NCI-H1436 treated with DMSO at 0.1 percent for 48 hours (cell line): ENCODE results near the gene SIAH2.
"Not testable (repeated sequence)": the region's sequence is repeated elsewhere in the genome, so short reads cannot be mapped to it uniquely, and the experiment has no call there.

Experiments
- DNase-seq: peaks from one replicate; lab custom pipeline; 2025; lab: John Stamatoyannopoulos, UW

Gene SIAH2, protein sequence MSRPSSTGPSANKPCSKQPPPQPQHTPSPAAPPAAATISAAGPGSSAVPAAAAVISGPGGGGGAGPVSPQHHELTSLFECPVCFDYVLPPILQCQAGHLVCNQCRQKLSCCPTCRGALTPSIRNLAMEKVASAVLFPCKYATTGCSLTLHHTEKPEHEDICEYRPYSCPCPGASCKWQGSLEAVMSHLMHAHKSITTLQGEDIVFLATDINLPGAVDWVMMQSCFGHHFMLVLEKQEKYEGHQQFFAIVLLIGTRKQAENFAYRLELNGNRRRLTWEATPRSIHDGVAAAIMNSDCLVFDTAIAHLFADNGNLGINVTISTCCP

DNA sequence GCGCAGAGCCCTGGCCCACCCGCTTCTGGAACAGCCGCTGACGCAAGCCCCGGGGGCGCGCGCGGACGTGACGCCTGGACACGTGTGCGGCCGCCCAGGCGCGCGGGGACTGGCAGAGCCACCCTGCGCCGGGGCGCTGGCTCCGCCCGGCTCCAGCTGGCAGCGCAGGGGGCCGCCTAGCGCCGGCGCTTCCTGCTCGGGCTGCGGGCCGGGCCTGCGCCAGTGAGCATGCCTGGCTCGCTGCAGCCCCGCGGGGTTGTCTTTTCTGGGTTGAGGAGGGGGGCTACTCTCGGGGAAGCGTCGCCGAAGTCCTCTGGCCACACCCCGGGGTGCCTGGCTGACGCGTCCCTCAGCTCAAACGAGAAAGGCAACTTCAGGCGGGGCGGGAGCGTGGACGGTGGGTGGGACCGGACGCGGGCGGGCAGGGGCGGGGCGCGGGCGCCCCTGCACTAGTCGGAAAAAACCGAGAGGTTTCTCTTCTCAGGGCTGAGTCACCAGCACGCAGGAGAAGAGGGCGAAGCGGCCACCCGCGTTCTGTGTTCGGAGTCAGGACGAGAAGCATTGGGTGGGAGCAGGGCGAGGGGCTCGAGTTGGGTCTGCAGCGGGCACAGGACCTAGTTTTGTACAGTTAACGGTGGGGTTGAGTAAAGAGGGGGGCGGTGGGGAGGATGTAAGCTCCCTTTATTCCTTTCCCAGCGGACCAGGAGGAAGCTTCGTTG is at the start of gene SIAH2:
SIAH2 (minus strand) TSS at position 48 of the 719 bp plus-strand sequence. CDS start 320 bp downstream, outside the sequence.
- DNase-seq = peak; percentile 82

DNA sequence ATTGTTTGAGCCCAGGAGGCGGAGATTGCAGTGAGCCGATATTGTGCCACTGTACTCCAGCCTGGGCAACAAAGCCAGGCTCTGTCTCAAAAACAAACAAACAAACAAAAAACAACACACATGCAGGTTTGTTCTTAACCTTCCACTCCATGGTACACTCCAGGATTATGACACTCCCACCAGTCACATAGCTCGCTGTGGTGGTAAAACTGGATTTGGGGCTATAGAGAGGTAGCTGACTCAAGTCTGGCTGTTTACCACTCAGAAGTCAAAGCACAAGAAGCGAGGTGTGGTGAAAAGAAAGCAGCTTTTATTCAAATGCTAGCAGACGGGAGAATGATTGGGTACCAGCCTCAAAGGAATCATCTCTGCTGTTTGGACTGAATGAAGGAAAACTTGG is 49.0 kb upstream of the SIAH2 start:
- DNase-seq = no peak

DNA sequence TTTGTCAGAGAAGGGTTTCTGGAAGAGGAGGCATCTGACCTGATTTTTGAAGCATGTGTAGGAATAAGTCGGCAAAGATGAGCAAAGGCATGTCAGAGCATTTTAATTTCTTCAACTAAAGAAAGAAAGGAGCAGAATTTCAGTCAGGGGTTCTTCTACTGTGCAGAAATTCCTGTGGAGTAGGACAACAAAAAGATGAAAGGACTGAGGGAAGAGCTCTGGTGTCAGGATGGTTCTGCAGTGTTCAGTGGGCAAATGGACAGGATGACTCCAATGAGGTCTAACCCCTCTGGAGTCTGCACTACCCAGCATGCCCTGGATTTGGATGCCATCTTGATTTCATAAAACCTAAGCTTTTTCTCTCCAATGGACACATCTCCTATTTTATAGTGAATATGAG is 47.7 kb upstream of the SIAH2 start:
- DNase-seq = no peak

DNA sequence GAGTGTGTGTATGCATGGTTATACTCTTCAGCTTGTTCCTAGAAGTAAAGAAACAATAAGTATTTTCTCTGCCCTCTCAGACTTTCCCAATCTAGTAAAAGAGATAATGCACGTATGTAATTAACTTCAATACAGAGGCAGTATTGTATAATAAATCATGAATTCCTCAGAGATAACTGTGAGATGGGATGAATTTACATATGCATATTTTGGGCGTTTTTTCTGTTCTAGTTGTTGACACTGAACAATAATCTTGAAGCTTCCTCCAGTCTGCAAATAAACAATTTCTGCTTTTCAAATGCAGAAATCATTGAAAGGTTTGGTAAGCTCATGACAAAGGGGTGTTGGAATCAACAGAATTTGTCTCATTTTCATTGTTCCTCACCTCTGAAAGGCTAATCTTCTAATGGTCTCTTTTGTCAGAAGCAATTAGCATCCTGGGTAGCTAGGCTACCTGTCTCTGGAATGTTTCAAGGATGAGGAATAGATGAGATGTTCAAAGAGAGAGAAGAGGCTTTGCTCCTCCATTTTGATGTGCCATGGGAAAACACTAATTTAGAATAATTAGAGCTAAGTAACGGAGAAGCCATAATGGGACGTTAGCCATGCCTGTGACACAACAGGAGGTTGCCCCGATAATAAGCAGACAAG is 43.3 kb upstream of the SIAH2 start:
- no peak for DNase-seq

DNA sequence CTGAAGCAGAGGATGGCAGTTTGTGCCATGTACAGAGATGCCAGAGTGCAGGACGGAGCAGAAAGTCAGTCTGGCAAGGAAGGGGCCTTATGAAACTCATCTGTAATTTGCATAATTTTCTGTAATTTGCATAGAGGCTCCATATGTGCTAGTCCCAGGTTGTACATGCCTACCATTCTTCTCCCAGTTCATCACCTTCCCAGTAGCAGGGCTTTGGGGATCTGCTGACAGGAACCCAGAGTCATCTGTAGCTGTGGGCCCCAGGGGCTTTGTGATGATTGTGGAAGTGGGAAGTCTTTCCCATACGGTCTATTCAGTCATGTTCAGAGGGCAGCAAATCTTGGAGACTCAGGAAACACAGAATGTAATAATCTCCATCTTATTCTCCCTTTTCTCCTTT is 42.4 kb upstream of the SIAH2 start:
- DNase-seq = no peak

DNA sequence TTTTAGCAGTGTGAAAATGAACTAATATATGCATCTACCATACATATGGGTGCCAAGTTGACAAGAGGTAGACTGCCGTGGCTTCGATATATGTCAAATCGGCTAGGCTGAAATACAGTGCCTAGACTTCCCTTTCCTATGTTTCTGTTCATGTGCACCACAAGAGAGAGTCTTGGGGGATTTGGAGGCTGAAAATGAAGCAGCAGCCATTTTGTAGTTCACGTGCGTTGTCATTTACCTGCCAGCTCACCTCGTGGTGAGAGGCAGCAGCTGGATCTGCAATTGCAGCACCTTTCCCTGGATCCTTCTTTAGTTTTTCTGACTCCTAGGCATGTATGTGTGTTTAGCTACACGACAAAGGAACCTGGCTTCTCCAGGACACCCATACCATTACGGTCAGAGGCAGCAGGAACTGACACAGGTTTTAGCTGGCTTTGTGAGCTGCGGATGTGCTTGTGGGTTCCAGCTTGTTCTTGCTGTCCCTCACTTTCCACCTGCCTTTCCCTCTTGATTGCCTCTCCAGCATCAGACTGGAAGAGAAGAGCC is 40.5 kb upstream of the SIAH2 start:
- no peak for DNase-seq

DNA sequence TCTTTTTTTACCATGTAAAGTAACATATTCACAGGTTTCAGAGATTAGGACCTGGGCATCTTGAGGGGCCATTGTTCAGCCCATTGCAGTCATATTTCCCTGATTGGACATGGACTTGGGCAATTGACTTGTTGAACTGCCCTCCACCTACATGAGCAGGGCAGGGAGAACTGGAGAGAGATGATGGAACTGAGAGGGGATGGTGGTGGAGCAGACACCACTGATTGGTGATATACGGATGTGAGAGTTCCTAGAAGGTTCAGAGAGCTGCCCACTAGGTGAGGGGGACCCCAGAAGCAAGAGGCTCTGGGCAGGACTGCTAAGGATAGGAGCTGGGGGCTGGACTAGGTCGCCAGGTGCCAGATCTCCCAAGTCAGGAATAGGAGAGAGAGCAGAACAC is 37.8 kb upstream of the SIAH2 start:
- no peak for DNase-seq

DNA sequence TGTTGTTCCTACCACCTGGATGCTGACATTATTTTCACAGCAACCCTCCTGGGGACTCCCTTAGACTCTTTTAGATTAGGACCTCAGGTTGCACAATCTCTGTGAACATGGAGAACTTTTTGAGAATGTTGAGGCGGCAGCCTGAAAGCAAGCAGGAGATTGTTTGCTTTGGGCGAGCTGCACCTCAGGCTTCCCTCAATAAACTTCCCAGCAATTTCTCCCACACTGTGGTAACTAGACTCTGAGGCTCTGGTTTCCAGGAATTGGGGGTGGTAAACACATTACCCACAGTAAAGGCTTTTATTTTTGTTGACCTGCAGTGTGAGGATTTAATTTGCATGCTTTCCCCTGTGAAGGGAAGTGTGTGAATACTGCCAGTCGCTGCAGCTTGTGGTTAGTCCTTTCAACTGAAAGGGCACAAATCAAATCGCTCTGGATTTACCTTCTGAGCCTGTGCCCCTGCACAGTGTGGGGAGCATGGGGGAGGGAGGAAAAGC is 35.2 kb upstream of the SIAH2 start:
- DNase-seq = no peak

DNA sequence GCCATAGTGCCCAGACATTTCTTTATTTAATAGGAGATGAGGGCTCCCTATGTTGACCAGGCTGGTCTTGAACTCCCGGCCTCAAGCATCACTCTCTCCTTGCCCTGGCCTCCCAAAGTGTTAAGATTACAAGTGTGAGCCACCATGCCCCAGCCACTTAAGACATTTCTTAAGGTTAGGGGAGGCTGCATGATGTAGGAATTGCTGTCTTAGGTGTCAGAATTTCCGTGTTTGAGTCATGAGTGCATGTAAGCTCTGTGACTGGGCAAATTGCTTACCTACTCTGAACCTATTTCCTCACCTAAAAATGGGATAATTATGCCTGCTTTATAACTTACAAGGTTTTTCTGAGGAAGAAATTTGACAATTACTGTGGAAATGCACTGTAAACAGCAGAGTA is 34.2 kb upstream of the SIAH2 start:
- DNase-seq = no peak

DNA sequence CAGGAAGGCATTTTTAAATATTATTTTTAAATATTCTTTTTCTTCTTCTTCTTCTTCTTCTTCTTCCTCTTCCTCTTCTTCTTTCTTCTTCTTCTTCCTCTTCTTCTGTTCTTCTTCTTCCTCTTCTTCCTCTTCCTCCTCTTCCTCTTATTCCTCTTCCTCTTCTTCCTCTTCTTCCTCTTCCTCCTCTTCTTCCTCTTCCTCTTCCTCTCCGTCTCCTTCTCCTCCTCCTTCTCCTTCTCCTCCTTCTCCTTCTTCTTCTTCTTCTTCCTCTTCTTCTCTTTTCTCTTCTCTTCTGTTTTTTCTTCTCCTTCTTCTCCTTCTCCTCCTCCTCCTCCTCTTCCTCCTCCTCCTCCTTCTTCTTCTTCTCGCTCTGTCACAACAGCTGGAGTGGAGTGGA is 33.6 kb upstream of the SIAH2 start:
- DNase-seq = not testable (repeated sequence)

DNA sequence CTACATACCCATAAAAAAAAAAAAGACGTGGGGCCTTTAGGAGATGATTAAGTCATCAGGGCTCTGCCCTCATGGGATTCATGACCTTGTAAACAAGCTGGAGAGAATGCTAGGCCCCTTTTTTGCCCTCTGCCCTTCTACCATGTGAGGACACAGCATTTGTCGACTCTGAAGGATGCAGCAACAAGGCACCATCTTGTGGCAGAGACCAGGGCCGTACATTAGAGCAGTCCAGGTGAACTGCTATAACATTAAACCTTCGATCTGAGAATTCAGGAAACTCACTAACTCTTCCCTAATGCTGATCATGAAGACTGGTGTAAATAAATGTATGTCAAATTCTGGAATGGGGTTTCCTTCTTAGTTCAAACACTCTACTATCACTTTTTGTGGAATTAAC is 30.7 kb upstream of the SIAH2 start:
- DNase-seq = no peak

DNA sequence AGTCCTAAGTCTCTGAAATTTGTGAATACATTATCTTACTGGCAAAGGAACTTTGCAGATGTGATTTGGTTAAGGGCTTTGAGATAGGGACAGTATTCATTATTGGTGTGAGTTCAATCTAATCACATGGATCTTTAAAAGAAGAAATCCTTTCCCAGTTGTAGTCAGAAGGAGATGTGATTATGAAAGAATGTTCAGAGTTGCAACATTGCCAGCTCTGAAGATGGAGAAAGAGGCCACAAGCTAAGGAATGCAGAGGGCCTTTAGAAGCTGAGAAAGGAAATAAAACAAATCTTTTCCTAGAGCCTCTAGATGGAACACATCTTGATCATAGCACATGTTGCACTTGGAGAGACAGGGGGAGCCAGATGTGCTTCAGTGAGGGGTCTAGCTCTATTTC is 27.7 kb upstream of the SIAH2 start:
- no peak for DNase-seq

DNA sequence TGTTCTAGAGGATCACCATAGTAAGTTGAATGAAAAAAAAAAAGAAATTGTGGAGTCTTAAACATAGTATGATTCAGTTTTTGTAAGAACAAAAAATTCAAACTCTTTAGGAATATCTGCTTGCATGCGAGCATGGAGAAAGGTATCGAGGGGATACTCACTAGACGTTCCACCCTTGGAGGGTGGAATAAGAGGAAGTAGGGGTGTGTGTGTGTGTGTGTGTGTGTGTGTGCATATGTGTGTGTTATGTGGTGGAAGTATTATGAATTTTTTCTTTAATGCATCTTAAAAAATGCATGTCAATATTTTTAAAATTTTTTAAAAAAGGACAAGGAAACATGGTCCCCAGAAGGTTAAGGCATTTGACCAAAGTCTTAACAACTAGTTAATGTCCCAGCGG is 26.5 kb upstream of the SIAH2 start:
- DNase-seq = no peak

DNA sequence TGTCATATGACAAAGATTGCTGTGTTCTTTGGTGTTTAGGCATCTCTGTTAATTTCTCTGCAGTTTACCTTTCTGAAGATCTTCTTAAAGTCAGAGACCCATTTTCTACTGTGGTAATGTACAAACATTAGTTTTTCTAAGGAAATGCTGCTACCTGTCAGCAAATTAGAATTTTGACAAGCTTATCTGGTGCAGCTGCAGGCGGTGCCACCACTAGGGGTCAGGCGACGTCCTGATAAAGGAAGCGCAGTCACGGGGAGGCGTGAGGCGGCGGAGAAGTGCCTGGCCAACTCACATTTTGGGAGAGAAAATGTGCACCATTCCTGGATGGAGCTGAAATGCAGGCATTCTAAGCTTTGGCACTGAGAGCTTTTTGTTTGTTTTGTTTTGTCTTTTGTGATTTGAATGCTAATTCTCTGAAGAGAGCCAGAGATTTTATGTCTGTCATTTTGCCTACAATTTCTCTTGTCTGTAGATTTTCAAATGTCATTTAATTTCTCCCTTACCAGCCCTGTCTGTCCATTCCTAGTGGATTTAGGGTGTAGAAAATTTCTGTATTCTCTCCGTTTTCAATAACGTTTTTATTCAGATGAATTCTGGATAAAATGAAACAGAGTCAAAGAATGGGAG is 24.9 kb upstream of the SIAH2 start:
- DNase-seq = peak; percentile 16

DNA sequence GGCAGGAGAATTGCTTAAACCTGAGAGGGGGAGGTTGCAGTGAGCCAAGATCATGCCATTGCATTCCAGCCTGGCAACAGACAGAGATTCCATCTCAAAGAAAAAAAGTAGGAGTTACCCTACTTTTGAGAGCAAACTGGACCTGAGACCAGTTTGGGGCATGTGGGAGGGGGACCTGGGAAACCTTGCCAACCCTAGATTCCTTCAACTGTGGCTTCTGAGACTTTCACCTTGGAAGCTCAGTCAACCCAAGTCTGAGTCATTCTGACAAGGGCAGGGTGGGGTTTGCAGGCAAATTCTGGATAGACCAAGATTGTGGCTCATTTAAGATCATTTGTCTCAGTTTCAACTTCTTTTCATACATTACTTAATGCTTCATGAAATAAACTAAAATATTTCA is 23.8 kb upstream of the SIAH2 start:
- no peak for DNase-seq

DNA sequence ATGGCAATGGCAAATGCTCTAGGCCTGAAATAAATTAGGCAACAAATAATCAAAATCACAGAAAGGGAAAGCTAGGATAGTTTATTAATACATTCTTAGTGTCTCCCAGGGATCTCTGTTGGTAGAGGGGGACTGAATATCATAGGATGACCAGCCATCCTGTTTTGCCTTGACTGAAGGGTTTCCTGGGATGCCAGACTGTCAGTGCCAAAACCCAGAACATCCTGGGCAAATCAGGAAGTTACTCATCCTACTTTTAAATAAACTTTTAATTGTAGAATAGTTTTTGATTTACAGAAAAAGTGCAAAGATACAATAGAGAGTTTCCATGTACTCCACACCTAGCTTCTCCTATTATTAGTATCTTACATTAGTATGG is 21.8 kb upstream of the SIAH2 start:
- no peak for DNase-seq

DNA sequence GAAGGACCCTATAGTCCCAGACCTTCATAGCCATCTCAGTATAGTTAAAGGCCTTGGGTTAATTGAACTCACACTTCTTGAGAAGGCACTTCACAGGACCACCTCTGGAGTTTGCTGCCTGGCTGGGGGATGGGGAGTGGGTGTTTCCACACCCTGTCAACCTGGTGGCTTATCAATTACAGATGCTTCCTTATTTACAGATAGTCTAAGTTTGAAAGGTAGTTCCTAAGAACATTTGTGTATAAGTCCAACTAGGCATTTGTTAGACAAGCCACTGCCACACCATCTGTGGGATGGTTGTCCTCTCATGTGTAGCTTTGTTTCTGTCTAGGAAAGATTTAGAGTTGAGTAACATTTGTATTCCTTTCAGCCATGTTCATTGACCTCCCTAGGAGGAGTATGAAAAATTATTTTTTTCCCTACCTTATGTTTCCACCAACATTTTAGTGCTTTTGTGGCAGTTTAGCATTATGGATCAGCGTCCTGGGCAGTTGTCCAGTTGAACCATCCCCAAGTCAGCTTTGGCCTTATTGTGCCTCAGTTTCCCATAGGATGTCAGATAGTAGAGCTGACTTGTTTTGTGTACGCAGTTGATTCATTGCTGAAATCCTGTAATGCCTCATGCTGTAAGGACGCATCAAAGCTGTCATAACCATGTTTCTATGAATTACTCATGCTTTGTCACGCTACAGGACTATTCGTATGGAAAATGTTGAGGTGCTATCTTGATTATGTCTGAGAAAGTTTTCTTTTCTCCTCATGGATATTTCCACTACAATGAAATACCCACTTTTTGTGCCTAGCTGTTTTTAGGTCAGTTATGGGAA is 21.2 kb upstream of the SIAH2 start:
- DNase-seq = no peak

DNA sequence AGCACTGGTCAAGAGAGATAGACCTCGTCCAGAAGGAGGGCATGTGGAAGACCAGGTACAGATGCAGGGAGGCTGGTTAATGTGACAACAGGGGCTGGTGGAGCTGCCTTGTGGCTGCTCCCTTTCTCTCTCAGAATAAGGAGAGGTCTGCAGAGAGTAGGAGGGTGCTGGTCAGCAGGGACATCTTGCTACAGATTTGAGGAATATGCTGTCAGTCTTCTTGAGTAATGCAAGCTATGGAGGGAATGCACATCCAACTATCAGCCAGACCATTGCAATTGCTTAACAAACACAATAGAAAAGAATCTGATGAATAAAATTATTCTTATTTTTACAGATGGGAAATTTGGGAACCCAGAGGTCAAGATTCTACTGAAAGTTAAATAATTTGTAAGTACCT is 20.3 kb upstream of the SIAH2 start:
- no peak for DNase-seq

DNA sequence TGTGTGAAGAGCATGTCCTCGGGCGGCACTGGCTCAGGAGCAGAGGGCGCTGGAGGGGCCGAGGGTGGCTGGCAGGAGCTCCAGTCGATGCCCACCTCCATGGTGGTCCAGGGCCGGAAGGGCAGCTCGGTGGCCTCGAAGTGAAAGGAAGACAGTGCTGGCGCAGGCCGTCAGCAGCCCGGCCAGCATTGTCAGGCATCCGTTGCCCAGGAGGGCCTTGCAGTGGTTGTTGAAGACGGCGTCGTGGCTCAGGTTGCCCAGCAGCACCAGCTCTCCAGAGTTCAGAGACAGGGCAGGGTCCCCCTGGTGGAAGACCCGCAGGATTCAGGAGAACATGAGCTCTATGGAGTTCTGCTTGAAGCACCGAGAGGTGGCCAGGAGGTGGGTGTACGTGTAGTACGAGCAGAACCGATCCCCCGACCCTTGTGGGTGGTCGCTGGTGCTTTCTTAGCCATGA is 16.5 kb upstream of the SIAH2 start:
- no peak for DNase-seq

DNA sequence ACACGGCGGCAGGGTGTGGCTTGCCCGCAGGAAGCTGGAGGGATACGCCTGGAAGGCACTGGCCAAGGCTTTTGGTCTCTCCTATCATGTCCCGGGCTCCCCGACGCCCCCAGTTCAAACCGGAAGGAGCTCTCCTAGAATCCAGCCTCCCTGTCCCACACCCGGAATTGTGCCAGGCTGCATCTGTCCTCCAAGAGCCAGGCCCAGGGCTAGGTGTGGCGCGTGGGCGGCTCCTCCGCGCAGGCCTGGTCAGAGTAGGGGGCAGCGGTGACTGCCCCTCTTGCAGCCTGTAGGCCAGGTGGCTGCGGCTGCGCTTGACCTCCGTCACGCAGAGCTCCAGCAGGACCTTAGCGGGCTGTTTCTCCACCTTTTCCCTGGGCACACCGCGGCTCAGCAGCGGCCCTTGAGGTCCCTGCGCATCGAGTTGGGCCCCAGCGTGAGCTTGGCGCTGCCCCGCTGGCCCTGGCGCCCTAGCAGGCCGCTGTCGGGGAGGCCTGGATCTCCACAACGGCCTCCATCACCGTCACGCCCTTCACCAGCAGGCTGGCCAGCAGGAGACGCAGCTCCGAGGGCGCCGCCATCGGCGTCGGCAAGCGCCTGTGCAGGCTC is 15.9 kb upstream of the SIAH2 start:
- no peak for DNase-seq
